HL-60 (cell line): ENCODE data around the gene FRAS1.

ENCODE experiments used
- CTCF ChIP-seq: IDR thresholded peaks from one replicate; pipeline ENCODE4 v1.5.1; 2011; ENCODE audit warnings: low read length, control low read depth, inconsistent platforms; ENCODE audit not compliant: insufficient read depth
- GABPA ChIP-seq: IDR thresholded peaks from 2 replicates; pipeline ENCODE4 v1.6.1; 2012; ENCODE audit warnings: low read depth
- POLR2AphosphoS5 ChIP-seq: IDR thresholded peaks from 2 replicates; pipeline ENCODE4 v1.6.1; 2012; ENCODE audit warnings: low read depth
- REST ChIP-seq: IDR thresholded peaks from 2 replicates; pipeline ENCODE4 v1.6.1; 2012; ENCODE audit warnings: low read depth; ENCODE audit not compliant: insufficient replicate concordance

GRCh38 chr4:78268597-78268996, 211.5 kb downstream of the FRAS1 start:
- no peak for TF ChIP-seq CTCF
- TF ChIP-seq REST = no peak
- no peak for TF ChIP-seq POLR2AphosphoS5
- no peak for TF ChIP-seq GABPA
